DMS 273 (cell line): ENCODE measurements around the gene NR0B2.
"Not testable (repeated sequence)": the region's sequence is repeated elsewhere in the genome, so short reads cannot be mapped to it uniquely, and the experiment has no call there.

Source experiments
- DNase-seq: peaks from one replicate; lab custom pipeline; 2025; ENCODE audit not compliant: unreplicated experiment; lab: John Stamatoyannopoulos, UW

The NR0B2 gene

GRCh38 chr1:26894263-26894662, 19.5 kb downstream of the NR0B2 start:
- DNase-seq, result no peak

DNA sequence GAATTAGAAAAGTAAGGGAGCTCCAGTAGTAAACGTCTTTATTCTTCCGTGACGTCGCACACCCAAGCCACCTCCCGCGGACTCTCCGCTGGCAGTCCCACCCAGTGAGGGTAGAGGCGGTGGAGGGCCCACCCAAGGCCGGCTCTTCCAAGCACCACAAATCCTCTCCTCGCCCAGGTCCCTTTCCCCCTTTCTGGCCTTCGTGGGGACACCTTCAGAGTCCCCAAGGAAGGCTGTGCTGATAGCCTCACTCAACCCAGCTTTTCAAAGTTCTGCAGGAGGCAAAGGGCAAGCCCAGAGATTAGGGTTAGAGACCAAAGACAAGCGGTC, 23.3 kb downstream of the NR0B2 start:
- no peak for DNase-seq

- peak; percentile 89 for DNase-seq
These were observed 24.0 kb downstream of the NR0B2 start, which contains the start of gene GPN2 for GRCh38 chr1:26889551-26890466. Gene GPN2 (minus strand): TSS chr1:26890283. CDS start chr1:26890096, 187 bp downstream.

DNA sequence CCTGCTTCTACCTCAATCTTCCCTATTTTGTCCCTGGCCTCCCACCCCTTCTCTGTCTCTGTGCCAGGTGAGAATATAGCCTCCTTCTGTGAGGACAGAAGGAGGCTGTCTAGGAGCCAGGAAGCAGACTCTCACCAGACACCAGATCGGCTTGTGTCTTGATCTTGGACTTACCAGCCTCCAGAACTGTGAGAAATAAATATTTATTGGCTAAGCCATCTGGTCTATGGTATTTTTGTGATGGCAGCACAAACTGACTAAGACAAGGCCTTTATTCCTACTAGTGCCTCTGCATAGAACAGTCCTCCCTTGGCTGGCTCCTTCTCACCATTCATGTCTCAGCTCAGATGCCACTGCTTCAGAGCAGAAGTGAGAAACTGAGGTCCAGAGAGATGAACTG, 25.5 kb downstream of the NR0B2 start:
- peak; percentile 41 for DNase-seq

DNA sequence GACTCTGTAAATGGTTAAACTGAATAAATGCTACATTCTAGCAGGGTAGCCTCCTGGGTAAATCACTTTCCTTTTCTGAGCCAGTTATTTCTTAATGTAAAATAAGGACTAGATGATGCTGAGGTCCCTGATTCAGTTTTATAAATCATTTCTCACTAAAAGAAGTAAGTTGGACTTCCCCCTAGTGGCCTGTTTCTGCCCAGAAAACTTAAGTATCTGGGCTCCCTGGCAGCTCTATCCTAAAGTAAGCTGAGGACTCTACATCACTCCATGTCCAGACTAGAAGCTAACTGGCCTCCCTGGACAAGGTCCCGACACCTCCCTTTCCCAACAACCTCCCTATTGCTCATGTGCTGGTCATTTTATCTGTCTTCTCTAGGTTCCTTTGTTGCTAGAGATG, 26.6 kb downstream of the NR0B2 start:
- DNase-seq, result peak; percentile 58

DNA sequence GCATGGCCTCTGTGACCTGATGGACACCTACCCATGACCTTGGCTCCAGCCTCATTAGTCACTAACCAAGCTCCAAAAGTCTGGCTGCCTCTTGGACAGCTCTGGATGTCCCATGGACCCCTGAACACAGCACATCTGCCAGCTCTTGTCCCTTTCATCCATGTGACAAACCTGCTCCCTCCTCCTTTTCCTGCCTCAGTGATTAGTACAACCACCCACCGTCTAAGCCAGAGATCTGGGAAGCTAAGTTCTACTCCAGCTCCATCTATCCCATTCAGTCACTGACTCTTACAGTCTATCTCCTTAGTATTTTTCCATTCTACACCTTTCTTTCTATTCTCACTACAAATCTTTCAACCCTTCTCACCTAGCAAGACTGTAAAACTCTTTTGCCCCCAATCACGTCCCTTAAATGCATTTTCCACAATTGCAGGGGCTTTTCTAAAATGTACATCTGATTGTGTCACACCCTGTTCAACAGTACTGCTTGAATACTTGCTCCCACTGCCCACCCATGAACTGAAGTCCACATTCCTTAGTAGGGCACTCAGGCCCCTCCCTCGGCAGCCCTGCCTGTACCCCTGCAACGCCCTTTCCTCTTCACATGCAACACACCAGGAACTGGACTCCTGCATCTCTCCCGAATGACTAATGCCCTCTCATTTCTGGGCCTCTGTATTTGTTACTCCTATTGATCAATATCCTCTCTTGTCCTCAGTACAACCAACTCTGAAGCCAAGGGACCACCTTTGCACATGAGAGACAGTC, 30.9 kb downstream of the NR0B2 start:
- no peak for DNase-seq

DNA sequence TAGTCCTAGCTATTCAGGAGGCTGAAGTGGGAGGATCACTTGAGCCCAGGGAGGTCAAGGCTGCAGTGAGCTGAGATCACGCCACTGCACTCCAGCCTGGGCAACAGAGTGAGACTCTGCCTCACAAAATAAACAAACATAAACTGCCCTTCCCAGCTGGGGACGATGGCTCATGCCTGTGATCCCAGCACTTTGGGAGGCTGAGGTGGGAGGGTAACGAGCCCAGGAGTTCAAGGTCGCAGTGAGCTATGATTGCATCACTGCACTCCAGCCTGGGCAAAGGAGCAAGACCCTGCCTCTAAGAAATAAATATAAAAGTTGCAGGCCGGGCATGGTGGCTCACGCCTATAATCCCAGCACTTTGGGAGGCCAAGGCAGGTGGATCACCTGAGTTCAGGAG, 32.2 kb downstream of the NR0B2 start:
- DNase-seq, result not testable (repeated sequence)

- no peak for DNase-seq
These were observed 34.0 kb downstream of the NR0B2 start for GRCh38 chr1:26879793-26880192.

GRCh38 chr1:26877326-26877725, 36.4 kb downstream of the NR0B2 start:
- no peak for DNase-seq

- no peak for DNase-seq
These were observed 38.9 kb downstream of the NR0B2 start for GRCh38 chr1:26874896-26875295.

GRCh38 chr1:26873097-26873496, 40.7 kb downstream of the NR0B2 start:
- not testable (repeated sequence) for DNase-seq

DNA sequence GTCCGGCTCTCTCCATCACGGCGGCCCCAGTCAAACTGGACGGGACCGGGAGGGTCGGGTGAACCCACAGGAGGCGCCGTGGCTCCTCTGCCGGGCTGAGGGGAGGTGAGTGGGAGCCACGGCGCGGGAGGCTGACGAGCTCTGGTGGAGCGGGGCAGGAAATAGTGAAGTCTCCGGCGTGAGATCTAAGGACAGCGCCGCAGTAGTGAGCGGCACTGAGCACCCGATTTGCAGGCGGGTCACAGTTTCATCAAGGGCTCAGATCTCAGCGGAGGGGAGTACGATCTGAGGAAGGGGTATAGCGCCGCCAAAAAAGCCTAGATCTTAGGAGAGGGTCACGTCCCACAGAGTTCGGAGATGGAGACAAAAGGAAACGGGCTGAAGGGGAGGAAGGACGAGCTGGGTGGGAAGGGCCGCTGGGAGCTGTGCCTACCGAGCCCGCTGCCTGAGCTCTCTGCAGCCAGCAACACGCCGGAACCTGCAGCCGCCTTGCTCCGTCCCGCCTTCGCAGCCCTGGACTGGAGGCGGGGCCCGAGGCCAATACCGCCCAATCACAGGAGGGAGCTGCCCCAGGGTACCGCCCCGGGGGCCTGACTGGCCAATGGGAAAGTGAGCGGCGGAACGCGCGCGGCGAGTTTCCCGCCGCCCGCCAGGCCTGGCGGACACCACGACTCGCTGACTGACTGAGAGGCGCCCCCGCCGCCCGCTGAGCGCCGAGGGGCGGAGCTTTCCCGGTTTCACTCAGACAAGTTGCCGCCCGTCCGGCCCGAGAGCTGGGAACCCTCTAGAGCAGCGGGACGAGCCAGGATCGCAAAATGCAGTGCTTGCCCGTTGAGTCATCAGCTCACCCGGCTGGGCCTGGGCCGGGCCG, 48.9 kb downstream of the NR0B2 start:
- DNase-seq, result peak; percentile 99

DNA sequence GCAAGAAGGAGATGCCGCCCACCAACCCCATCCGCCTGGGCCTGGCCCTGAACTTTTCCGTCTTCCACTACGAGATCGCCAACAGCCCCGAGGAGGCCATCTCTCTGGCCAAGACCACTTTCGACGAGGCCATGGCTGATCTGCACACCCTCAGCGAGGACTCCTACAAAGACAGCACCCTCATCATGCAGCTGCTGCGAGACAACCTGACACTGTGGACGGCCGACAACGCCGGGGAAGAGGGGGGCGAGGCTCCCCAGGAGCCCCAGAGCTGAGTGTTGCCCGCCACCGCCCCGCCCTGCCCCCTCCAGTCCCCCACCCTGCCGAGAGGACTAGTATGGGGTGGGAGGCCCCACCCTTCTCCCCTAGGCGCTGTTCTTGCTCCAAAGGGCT, 50.1 kb downstream of the NR0B2 start:
- no peak for DNase-seq

GRCh38 chr1:26862781-26863684, 50.7 kb downstream of the NR0B2 start, which contains the start of gene SFN:
Gene SFN (plus strand): TSS chr1:26863149. CDS start chr1:26863213, 64 bp downstream.
- peak; percentile 34 for DNase-seq

DNA sequence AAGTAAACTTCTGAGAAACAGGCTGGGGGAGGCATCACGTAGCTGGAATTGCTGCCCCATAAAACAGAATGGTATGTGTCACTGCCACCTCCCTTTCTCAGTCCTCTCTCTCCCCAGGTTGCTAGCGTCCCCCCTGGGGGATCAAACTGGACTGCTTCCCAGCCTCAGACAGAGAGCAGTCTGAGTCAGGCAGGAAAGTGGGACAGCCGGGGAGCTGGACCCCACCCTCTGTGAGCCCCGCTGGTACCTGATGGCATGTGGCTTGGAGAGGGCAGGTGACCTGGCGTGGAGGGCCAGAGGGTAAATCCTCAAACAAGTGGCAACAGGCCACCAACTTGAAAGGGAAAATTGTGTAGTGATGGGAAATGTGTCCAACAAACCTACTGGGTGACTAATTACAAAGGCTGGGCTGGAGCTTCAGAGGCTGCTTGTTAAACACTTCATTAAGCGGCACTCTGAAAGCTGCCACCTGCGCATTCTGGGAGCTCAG, 51.8 kb downstream of the NR0B2 start:
- DNase-seq, result no peak
